GM12891 (cell line): Measurements from ENCODE around the gene PHOSPHO2.

Experiments used
- DNase-seq: peaks from one replicate; pipeline ENCODE4 v3.0.0; 2011; ENCODE audit warnings: low spot score; ENCODE audit not compliant: insufficient read length
- FAIRE-seq: peaks from 2 replicates; lab custom pipeline; 2011; peaks lifted over from hg19 to GRCh38; lab: Jason Lieb, UNC
- PAX5 ChIP-seq: IDR thresholded peaks from 2 replicates; pipeline ENCODE4 v1.6.1; 2011; ENCODE audit warnings: low read length, moderate library complexity, mild to moderate bottlenecking; ENCODE audit not compliant: insufficient read depth, severe bottlenecking
- POLR2A ChIP-seq: IDR thresholded peaks from 2 replicates; pipeline ENCODE4 v1.6.1; 2011; ENCODE audit warnings: low read depth, low read length, control low read depth
- POLR2AphosphoS5 ChIP-seq: IDR thresholded peaks from 2 replicates; pipeline ENCODE4 v1.6.1; 2011; ENCODE audit warnings: low read depth, low read length, control low read depth
- POU2F2 ChIP-seq: IDR thresholded peaks from 2 replicates; pipeline ENCODE4 v1.6.1; 2011; ENCODE audit warnings: low read depth, mild to moderate bottlenecking, control low read depth, low read length, moderate library complexity
- SPI1 ChIP-seq: IDR thresholded peaks from 2 replicates; pipeline ENCODE4 v1.6.1; 2011; ENCODE audit warnings: low read depth, low read length, control low read depth
- TAF1 ChIP-seq: IDR thresholded peaks from 2 replicates; pipeline ENCODE4 v1.6.1; 2011; ENCODE audit warnings: low read depth, low read length, control low read depth

Gene PHOSPHO2

GRCh38 chr2:169663247-169663646 is 31.0 kb upstream of the PHOSPHO2 start:
- DNase-seq = no peak
- FAIRE-seq = no peak
- no peak for TF ChIP-seq SPI1
- no peak for TF ChIP-seq TAF1
- no peak for TF ChIP-seq PAX5
- no peak for TF ChIP-seq POLR2A
- TF ChIP-seq POU2F2 = no peak
- TF ChIP-seq POLR2AphosphoS5 = no peak

GRCh38 chr2:169664600-169664977 is 29.7 kb upstream of the PHOSPHO2 start:
- FAIRE-seq = no peak
- no peak for DNase-seq

DNA sequence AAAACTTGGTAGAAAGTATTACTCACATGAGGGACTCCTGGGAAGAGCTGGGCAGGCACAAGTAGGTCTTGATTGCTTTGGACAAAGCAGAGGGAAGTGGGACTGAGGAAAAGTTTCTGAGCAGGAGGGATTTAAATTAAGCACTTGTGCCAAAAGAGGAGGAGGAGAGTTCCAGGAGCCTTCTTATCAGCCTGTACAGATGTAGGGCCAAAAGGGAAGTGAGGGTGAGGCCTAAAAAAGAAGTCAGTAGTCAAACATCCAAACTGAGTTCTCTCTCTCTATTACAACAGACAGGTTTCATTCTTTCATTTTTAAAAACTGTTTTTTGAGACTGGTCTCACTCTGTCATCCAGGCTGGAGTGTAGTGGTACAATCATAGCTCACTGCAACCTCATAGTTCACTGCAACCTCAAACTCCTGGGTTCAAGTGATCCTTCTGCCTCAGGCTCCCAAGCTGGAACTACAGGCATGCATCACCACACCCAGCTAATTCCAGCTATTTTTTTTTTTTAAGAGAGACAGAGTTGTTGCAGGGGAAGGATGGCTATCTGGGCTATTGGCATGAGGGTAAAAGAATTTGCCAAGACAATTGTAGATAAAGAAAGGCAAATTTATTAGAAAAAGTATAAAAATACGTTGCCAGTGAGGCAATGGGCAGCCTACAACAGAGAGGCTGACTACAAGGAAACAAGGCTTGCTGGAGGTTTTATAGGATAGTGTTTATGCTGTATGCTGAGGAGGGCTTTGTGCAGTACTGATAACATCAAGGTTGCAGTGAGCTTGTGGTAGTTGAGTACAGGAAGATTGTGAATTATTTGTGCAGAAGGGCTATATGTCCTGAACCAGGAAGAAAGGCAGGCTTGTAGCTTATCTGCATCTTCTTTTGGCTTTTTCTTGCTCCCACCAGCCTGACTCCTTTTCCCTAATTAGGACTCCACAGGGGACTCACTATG is 29.0 kb upstream of the PHOSPHO2 start:
- TF ChIP-seq SPI1 (peak; percentile 27; the same call in 1 of the 2 replicates), POU2F2 (no peak), POLR2AphosphoS5 (no peak)
- no peak for FAIRE-seq
- DNase-seq = no peak

More at GRCh38 chr2:169664600-169664977, 29.7 kb upstream of the PHOSPHO2 start:
- TF ChIP-seq POU2F2 (no peak), SPI1 (no peak), TAF1 (no peak)

DNA sequence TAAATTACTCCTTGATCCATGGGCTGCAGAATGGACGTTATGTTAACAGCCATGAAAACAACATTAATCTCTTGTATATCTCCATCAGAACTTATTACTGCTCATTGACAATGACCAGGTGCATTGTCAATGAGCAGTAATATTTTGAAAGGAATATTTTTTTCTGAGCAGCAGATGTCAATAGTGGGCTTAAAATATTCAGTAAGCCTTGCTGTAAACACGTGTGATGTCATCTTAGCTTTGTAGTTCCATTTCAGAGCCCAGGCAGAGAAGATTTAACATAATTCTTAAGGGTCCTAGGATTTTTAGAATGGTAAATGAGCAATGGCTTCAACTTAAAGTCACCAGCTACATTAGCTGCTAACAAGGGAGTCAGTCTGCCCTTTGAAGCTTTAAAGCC is 26.7 kb upstream of the PHOSPHO2 start:
- FAIRE-seq = no peak
- TF ChIP-seq TAF1 = no peak
- no peak for TF ChIP-seq POLR2A
- no peak for TF ChIP-seq POU2F2
- no peak for TF ChIP-seq SPI1
- TF ChIP-seq POLR2AphosphoS5 = no peak
- TF ChIP-seq PAX5 = no peak

GRCh38 chr2:169670215-169670651 is 24.0 kb upstream of the PHOSPHO2 start:
- TF ChIP-seq POLR2AphosphoS5 (no peak), SPI1 (no peak), POLR2A (no peak), PAX5 (no peak), TAF1 (no peak), POU2F2 (no peak)
- FAIRE-seq = no peak
- no peak for DNase-seq

More for the DNA sequence above, 26.7 kb upstream of the PHOSPHO2 start:
- DNase-seq = no peak

- FAIRE-seq = no peak
Observed at GRCh38 chr2:169670937-169671336, 23.3 kb upstream of the PHOSPHO2 start.

GRCh38 chr2:169672406-169672805 is 21.9 kb upstream of the PHOSPHO2 start:
- FAIRE-seq (no peak), DNase-seq (no peak)
- TF ChIP-seq POU2F2 = no peak
- no peak for TF ChIP-seq POLR2AphosphoS5
- no peak for TF ChIP-seq PAX5
- no peak for TF ChIP-seq TAF1
- no peak for TF ChIP-seq SPI1
- no peak for TF ChIP-seq POLR2A

More at GRCh38 chr2:169670937-169671336, 23.3 kb upstream of the PHOSPHO2 start:
- DNase-seq = no peak
- TF ChIP-seq PAX5 (no peak), POLR2A (no peak), POU2F2 (no peak), TAF1 (no peak), SPI1 (no peak), POLR2AphosphoS5 (no peak)

DNA sequence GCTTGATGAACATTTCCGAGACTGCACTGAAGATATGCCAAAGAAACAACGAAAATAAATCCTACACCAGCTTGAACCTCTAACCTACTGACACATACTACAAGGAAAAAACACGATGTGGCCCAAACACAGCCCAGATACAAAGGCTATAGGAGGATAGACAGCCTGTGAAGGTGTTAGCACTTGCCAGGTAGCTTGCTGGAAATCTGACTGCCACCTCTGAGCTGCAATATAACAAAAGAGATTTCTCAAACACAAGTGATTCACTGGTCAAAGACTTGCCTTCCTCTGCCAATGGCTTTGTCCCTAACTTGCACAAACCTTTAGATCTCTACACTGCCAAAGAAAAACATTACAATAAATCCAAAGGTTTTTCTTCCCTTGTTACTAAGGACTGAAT is 21.2 kb upstream of the PHOSPHO2 start:
- FAIRE-seq = no peak
- TF ChIP-seq POU2F2 (no peak), TAF1 (no peak), POLR2AphosphoS5 (no peak), POLR2A (no peak), SPI1 (no peak), PAX5 (no peak)
- no peak for DNase-seq

GRCh38 chr2:169673921-169674320 is 20.3 kb upstream of the PHOSPHO2 start:
- no peak for FAIRE-seq
- no peak for DNase-seq

More at GRCh38 chr2:169673921-169674320, 20.3 kb upstream of the PHOSPHO2 start:
- TF ChIP-seq TAF1 (no peak), PAX5 (no peak), POU2F2 (no peak), POLR2AphosphoS5 (no peak), SPI1 (no peak), POLR2A (no peak)
